NCI-H2196 treated with DMSO at 0.1 percent for 48 hours (cell line): ENCODE data around the gene SERBP1.
"Not testable (repeated sequence)": the region's sequence is repeated elsewhere in the genome, so short reads cannot be mapped to it uniquely, and the experiment has no call there.

Experiments used
- DNase-seq: peaks from one replicate; lab custom pipeline; 2025; ENCODE audit not compliant: unreplicated experiment; lab: John Stamatoyannopoulos, UW

Gene SERBP1

GRCh38 chr1:67408148-67408547, 22.1 kb downstream of the SERBP1 start:
- DNase-seq: no peak

DNA sequence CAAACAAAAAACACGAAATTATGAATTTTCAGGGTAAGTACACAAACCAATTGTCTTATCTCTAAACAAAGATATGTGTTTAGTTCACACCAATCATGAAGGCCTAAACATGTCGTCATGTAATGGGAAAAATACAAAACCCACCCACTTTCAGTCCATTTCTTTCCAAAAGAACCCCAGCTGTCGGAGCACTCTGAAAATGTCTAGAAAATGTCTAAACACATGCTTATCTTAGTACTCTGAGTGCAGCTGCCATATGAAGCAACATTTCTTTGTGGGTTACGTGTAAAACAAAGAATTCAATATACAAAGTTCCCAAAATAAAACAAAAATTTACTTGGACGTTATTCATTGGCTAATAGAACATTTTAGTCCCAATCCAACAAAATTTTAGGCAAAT, 22.7 kb downstream of the SERBP1 start:
- no peak for DNase-seq

DNA sequence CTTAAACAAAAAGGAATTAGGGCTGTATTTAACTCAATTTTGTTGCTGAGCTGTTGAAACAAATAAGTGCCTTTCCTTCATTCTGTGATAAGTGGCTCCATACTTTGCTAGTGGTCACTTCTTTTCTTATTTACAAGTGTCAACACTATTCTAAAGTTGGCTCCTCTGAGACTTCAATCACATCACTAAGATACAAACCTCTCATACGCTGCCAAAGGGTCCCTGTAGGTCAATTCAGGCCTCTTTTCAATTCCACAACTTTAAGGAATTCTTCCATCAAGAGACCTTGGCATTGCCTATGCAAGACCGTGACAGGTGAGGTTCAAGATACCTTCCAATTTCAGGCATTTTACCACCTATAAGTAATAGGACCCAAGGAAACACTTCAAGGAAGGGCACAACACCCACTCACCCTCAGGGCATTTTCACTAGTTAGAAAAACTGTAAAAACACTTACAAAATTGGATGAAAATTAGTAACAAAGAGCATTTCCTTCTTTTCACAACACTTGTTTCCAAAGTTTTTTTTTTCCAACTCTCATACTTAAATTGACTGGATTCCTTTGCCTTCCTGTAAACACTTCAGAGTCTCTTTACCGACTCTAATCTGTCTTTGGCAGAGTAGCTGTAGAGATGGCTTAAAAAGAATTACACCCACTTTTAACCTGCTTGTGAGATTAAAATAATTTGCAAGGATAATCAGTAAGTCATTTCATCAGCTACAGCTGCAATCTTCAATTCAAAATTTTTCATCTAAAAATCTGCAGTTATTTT, 24.5 kb downstream of the SERBP1 start:
- DNase-seq: no peak

- DNase-seq: no peak
Observed at GRCh38 chr1:67404212-67404620, 26.0 kb downstream of the SERBP1 start.

DNA sequence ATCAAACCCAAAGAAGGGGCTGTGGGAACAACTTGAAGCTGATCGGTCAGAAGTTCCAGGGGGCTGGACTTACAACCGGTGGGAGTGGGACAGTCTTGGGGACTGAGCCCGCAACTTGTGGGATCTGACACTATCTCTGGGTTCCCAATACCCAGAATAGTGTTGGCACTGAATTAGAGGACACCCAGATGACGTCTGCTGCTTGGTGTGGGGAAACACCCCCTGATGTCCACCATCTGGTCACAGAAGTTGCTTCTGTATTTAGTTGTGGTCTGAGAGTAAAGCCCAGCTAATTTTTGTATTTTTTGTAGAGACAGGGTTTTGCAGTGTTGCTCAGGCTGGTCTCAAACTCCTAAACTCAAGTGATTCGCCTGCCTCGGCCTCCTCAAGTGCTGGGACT, 28.8 kb downstream of the SERBP1 start:
- DNase-seq: no peak

DNA sequence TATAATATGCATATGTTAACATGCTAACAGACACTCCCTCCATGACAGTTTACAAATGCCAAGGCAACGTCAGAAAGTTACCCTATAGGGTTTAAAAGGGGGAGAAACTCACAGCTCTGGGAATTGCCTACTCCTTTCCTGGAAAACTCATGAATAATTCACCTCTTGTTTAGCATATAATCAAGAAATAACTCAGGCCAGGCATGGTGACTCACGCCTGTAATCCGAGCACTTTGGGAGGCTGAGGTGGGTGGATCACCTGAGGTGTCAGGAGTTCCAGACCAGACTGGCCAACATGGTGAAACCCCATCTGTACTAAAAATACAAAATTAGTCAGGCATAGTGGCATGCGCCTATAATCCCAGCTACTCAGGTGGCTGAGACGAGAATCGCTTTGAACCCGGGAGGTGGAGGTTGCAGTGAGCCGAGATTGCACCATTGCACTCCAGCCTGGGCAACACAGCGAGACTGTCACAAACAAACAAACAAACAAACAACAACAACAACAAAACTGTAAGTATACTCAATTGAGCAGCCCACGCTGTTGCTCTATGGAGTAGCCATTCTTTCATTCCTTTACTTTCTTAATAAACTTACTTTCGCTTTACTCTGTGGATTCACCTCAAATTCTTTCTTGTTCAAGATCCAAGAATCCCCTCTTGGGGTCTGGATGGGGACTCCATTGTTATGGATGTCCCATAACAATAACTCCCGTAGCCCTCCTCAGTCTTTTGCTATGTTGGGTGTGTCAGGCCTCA, 30.0 kb downstream of the SERBP1 start:
- not testable (repeated sequence) for DNase-seq

GRCh38 chr1:67399199-67399993, 30.8 kb downstream of the SERBP1 start:
- no peak for DNase-seq

- no peak for DNase-seq
Observed at GRCh38 chr1:67394548-67394947, 35.7 kb downstream of the SERBP1 start.

DNA sequence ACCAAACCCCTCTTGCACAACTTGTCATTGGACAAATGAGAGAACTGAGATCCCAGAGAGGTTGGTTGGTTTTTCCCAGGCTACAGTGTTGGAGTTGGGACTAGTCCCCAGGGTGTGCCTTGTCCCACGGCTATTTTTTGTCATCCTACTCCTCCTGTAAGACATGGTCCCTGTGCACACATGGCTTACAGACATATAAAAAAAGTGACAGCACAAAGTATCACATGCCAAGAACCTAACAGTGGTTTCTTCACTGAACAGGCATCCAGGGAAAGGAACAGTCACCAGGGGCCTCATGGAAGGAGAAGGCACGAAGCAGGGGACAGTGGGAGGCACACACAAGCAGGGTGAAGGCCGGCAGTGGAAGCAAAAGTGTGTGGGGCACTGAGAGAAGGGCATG, 36.5 kb downstream of the SERBP1 start:
- no peak for DNase-seq

GRCh38 chr1:67393240-67393639, 37.0 kb downstream of the SERBP1 start:
- DNase-seq: no peak

DNA sequence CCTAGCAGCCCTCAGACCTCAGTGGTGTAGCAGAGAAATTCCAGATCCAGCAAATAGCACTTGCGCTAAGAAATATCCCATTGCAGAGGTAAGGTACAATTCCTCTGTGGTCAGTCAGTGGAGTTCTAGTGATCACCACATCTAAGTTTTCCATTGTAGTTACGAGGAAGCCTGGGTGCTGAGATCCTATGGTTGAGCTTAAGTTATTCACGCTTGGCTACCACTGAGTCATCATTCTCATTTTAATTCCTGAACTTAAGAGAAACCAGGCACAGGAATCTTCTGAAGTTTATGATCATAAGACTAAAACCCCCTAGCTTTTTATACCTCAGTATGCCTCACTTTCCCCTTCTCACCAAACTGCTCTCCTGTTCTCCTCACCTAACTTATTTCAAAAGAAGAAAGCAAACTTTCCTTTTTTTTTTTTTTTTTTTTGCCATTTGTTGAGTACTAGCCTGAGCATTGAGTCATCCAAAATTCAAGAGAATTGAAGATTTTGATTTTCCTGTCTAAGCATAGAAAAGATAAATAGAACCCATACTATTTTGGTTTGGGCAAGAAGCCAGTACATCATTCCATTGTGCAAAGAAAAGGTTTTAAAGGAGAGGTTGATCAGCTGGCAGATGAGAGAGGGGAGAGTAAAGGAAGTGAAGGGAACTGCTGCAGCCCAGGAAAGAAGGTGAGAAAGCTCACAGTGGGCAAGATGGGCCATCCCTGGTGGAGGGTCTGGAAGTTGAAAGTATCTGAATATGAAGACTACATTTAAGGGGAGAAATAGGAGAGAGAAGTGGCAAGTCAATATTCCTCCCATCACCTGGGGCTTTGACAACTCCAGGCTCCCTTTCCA, 39.9 kb downstream of the SERBP1 start:
- no peak for DNase-seq

DNA sequence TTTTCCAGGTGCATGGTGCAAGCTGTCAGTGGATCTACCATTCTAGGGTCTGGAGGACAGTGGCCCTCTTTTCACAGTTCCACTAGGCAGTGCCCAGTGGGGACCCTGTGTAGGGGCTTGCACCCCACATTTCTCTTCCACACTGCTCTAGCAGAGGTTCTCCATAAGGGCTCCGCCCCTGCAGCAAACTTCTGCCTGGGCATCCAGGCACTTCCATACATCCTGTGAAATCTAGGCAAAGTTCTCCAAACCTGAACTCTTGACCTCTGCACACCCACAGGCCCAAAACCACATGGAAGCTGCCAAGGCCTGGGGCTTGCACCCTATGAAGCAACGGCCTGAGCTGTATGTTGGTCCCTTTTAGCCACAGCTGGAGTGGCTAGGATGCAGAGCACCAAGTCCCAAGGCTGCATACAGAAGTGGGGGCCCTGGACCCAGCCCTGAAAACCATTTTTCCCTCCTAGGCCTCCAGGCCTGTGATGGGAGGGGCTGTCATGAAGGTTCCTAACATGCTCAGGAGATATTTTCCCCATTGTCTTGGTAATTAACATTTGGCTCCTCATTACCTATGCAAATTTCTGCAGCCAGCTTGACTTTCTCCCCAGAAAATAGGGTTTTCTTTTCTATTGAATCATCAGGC, 46.1 kb downstream of the SERBP1 start:
- DNase-seq: no peak

- no peak for DNase-seq
Observed at GRCh38 chr1:67382292-67382691, 47.9 kb downstream of the SERBP1 start.

- DNase-seq: no peak
Observed at GRCh38 chr1:67381154-67381553, 49.0 kb downstream of the SERBP1 start.

GRCh38 chr1:67377253-67377652, 52.9 kb downstream of the SERBP1 start:
- DNase-seq: no peak

- DNase-seq: peak; percentile 19
Observed at GRCh38 chr1:67376381-67376780, 53.8 kb downstream of the SERBP1 start.

- no peak for DNase-seq
Observed at GRCh38 chr1:67372898-67373297, 57.3 kb downstream of the SERBP1 start.

- no peak for DNase-seq
Observed at GRCh38 chr1:67372136-67372535, 58.1 kb downstream of the SERBP1 start.

- no peak for DNase-seq
Observed at GRCh38 chr1:67371681-67372080, 58.5 kb downstream of the SERBP1 start.

DNA sequence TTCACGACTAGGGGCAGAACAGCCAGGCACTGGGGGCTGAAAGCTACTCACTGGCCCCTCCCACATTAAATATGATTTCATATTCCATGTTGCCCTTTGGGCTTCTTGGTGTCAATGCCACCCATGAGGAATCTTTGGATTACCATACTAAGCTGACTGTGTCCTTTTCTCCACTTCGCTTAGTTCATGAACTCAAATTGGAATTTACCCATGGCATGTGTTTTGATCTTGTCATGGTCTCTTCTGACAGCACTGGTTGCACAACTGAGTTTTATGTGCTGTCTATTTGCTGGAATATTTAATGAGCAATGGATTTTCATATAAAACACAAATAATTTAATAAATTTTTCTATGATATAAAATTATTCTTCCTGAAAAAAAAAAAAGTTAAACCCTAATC, 59.2 kb downstream of the SERBP1 start:
- no peak for DNase-seq
